GM21825 (cell line): ENCODE data around the gene NUMB.
"Not testable (repeated sequence)": the region's sequence is repeated elsewhere in the genome, so short reads cannot be mapped to it uniquely, and the experiment has no call there.

Source experiments
- ATAC-seq: cut with Tn5 transposase; IDR thresholded peaks from one replicate; pipeline ENCODE4 v1.9.1; 2021; ENCODE audit warnings: mild to moderate bottlenecking, moderate library complexity; ENCODE audit not compliant: unreplicated experiment

NUMB gene

DNA sequence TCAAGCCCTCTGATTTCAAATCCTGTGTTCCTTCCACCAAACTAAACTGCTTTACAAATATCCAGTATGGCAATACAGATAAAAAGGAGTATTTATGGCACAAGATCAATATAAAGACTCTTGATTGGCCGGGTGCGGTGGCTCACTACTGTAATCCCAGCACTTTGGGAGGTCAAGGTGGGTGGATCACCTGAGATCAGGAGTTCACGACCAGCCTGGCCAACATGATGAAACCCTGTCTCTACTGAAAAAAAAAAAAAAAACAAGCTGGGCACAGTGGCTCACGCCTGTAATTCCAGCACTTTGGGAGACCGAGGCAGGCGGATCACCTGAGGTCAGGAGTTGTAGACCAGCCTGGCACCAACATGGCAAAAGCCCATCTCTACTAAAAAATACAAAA, 35.3 kb downstream of the NUMB start:
- not testable (repeated sequence) for ATAC-seq

DNA sequence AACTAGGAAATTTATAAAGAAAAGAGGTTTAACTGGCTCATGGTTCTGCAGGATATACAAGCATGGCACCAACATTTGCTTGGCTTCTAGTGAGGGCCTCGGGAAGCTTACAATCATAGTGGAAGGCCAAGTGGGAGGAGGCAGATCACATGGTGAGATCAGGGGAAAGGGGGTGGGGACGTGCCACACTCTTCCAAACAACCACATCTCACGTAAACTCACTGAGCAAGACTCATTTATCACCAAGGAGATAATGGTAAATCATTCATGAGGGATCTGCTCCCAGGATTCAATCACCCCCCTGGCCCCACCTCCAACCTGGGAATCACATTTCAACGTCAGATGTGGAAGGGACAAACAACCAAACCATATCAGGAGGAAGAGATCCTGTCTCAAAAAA, 35.8 kb downstream of the NUMB start:
- ATAC-seq: no peak

DNA sequence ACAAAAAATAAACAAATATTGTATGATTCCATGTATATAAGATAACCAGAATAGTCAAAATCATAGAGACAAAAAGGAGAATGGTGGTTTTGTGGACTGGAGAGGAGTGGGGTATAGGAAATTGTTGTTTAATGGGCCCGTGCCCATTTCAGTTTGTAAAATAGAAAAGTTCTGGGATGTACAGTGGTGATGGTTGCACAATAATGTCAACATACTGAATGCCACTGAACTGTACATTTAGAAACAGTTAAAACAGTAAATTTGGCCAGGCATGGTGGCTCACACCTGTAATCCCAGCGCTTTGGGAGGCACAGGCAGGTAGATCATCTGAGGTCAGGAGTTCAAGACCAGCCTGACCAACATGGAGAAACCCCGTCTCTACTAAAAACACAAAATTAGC, 40.1 kb downstream of the NUMB start:
- no peak for ATAC-seq

DNA sequence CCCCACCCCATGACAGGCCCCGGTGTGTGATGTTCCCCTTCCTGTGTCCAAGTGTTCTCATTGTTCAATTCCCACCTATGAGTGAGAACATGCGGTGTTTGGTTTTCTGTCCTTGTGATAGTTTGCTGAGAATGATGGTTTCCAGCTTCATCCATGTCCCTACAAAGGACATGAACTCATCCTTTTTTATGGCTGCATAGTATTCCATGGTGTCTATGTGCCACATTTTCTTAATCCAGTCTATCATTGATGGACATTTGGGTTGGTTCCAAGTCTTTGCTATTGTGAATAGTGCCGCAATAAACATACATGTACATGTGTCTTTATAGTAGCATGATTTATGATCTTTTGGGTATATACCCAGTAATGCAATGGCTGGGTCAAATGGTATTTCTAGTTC, 52.1 kb downstream of the NUMB start:
- not testable (repeated sequence) for ATAC-seq

DNA sequence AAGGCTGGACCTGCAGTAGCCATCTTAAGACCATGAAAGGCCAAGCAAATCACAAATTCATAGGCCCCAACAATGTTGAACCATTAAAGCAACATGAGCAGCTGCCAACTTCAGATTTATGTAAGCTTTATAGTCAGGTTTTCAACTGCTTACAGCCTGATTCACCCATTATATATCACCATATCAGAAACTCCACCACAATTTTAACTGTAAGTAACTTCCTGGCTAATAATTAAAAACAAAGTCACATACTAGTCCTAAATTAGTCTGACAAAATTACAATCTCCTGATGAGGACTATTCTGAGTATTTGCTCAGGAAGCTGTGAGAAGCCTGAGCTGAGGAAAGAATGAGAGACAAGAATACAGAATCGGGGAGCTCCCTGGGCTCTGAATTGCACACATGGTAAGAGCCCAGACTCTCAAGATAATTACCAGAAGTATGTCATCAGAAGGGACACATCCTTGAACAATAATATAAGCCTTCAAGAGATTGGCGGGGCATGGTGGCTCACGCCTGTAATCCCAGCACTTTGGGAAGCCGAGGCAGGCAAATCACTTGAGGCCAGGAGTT, 55.1 kb downstream of the NUMB start:
- no peak for ATAC-seq

DNA sequence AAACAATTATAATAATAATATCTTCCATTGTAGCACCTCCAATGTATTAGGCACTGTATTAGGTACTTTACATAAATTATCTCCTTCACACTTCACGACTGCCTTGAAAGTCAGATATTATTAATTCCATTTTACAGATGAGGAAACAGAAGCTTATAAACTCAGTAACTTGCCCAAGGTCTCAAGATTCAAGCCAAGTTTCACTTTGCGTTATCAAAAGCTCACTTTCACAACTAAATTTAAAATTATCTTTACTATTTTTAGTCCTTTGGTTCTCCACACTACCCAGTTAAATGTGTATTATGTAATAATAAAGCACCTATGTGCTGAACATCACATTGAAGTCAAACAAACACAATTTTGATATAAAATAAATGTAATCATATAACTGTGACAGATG, 55.8 kb downstream of the NUMB start:
- ATAC-seq: no peak

DNA sequence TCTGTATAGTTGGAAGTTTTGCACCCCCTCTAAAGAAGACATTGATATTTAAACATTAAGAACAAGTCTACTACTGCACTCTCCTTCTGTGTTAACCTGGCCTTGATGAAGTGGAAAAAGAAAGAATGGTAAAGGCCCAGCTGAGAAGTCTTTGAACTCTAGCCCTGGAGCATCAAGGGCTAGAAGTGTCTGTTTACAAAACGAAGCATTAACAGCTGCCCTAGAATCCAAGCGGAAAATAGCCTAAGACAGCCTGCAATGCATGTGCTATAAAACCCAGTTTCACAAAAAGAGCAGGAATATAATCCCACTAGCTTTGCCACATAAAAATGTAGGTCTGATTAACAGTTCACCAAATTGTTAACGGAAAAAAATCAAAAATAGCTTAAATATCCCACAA, 60.5 kb downstream of the NUMB start:
- no peak for ATAC-seq

DNA sequence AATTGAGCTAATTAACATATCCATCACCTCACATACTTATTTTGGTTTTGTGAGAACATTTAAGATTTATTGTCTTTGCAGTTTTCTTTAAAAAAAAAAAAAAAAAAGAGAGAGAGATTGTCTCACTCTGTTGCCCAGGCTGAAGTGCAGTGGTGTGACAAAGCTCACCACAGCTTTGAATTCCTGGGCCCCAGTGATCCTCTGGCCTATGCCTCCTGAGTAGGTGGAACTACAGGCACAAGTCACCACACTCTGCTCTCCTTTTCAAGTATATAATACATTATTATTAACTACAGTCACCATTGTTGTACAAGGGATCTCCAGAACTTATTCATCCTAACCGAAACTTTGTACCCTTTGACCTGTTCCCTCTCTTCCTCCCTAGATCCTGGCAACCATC, 64.0 kb downstream of the NUMB start:
- no peak for ATAC-seq

DNA sequence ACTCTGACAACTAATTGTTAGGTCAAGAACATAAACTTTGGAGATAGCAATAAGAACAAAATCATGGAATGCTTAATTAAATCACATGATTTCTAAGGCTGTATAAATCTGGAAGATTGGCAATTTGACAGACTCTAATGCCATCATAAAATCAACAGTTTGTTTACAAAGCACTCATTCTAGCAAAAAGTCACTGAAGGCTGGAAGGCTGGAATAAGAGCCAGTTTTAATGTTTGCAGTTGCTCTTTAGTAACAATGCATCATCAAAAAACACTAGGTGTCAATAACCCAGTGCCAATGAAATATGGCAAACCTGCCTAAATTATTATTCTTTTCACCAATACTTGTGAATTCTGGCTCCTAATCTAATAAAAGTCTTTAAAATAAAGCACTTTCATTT, 65.0 kb downstream of the NUMB start:
- ATAC-seq: no peak

DNA sequence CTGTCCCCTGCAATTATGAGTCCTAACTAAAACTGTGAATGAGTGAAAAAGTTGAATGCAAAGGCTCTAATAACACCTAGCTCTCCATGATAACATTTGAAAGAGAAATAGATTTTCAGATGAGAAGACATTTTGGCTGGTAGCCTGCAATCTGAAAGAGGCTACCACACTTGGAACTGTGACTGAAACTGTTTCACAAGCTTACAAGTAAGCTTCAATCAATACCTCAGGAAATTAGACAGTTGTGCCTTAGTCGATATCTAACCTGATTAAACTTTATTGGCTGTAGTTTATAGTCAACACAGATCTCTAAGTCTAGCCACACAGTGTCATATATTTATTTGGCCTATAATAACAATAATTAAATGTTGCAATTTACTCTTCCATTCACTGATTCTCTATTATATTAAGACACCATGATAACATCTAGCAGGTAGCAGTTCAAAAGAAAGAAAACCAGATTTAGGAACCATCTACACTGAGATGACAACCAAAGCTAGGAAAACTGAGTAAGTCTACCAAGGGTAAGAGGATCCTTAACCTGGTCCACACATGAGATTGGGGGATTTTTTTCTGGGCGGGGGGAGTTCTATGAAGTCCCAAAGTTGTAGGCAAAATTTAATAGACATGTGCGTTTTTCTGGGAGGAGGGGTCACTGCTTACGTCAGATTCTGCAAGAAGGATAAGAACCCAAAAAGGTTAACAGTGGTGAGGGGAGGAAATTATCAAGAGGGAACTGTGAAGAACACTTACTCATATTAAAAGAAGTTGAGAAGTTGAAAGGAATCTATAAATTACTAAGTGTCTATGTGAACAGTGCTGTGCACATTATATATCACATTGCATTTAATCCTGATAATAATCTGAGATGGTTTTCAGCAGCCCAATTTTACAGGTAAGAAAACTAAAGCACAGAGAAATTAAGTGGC, 65.8 kb downstream of the NUMB start:
- ATAC-seq: no peak

DNA sequence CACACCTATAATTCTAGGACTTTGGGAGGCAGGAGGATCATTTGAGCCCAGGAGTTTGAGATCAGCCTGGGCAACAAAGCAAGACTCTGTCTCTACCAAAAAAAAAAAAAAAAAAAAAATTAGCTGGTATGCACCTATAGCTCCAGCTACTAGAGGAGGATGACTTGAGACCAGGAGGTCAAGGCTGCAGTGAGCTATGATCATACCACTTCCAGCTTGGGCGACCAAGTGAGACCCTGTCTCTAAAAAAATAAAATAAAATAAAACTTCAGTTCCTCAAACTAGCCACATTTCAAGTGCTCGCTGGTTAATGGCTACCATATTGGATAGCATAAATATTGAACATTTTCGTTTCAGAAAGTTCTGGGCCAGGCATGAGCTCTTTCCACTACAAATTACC, 70.5 kb downstream of the NUMB start:
- ATAC-seq: not testable (repeated sequence)

DNA sequence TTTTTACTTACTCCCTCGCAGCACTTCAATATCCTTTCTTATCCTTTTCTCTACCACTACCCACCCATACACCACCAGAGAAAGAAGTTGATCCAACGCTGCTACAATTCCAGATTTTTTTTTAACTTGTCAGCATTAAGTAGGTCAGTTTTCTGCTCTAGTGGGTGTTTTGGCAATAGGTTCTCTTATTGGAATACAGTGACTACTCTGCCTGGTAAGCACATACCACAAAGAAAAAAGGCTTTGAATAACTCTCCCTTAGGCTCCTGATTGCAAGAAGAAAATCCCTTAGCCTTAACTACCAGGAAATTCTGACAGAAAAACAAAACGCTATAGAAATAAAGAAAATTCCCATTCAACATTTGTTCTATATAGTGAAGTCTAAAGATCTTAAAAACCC, 72.0 kb downstream of the NUMB start:
- ATAC-seq: no peak

DNA sequence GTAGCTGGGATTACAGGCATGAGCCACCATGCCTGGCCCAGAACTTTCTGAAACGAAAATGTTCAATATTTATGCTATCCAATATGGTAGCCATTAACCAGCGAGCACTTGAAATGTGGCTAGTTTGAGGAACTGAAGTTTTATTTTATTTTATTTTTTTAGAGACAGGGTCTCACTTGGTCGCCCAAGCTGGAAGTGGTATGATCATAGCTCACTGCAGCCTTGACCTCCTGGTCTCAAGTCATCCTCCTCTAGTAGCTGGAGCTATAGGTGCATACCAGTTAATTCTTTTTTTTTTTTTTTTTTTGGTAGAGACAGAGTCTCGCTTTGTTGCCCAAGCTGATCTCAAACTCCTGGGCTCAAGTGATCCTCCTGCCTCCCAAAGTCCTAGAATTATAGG, 73.3 kb downstream of the NUMB start:
- ATAC-seq: not testable (repeated sequence)

DNA sequence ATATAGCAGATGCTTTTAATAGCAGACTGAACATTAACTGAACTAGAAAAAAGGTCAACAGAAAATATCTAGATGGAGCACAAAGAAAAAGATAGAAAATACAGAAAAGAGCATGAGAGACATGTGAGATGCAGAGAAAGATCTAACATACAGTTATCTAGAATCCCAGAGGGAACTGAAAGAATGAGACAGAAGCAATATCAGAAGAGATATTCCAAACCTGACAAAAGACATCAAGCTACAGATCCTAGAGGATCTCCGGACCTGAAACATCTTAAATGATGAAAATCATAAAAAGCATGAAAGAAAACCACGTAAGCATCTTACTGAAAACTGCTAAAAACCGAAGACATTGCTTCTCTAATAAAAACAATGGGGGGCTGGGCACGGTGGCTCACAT, 75.0 kb downstream of the NUMB start:
- ATAC-seq: no peak

DNA sequence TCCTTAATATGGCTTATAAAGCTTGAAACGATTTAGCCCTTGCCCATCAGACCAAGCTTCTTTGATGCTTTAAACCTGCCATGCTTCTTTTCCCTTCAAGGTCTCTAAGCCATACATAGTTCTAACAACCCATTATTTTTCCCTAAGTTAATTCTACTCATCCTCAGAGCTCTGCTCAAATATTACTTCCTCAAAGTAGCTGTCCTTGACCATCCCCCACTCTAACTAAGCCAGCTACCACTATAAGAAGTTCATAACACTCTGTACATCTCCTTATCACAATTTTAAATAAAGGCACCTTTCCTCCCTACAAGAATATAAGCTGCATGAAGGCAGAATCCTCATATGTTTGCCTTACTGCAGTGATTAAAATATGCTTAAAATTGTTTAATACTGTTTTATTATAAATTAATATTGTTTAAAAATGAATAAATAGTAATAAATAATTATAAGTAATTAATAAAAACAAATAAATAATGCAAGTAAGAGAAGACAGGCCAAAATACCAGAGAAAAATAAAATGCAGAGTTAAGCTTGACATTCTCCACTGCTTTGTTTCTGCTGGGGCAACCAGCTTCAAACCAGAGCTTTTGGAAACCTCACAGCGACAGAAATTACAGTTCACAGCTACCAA, 76.8 kb downstream of the NUMB start:
- ATAC-seq: no peak

DNA sequence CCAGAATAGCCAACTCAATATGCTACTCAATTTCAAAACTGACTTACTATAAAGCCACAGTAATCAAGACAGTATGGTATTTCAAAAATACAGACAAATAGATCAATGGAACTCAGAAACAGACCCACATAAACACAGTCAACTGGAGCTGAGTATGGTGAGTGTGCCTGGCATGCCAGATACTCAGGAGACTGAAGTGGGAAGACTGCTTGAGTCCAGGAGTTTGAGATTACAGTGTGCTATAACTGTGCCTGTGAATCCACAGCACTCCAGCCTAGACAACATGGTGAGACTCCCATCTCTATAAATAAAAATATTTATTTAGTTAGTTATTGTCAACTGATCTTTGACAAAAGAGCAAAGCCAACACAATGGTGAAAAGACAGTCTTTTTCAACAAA, 81.8 kb downstream of the NUMB start:
- no peak for ATAC-seq

DNA sequence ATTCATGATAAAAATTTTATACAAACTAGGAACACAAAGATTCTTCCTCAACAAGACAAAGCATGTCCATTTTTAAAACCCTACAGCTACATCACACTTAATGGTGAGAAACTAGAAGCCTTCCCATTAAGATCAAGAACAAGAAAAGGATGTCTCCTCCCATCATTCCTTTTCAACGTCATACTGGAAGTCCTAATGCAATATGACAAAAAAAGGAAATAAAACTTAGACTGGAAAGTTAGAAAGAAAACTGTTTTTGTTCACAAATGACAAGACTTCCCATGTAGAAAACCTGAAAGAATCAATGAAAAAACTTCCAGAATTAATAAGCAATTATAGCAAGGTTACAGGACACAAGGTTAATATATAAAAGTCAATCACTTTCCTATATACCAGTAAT, 82.5 kb downstream of the NUMB start:
- ATAC-seq: no peak

DNA sequence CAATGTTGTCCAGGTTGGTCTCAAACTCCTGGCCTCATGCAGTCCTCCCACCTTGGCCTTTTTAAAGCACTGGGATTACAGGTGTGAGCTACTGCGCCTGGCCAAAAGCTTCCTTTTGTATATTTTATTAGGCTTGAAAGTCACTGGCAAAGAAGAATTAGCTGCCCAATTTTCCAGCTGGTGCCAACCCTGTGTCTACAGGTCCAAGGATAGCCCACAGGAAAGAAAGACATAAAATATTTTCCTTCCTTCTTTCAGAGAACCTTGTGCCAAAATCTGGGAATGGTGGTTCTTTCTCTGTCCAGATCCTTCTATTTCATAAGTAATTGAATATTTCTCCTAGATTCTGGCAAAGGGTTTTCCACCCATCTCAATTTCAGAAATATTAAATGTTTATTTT, 84.1 kb downstream of the NUMB start:
- ATAC-seq: no peak

DNA sequence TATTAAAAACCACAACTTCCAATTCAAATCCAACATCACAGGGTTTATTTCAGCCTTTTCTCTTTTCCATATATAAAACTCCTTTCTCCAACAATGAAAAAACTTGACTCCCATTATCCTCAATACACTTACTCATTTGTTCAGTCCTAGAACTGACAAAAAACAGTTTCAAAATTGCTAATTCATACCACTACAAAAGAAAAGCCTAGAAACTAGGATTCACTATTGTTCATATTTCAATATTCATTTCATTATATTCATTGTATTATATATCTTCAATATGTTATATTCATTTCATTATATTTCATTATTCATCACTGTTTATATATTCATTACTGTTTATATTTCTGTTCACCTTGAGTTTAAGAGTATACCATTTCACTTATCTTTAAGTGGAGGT, 85.8 kb downstream of the NUMB start:
- ATAC-seq: no peak

DNA sequence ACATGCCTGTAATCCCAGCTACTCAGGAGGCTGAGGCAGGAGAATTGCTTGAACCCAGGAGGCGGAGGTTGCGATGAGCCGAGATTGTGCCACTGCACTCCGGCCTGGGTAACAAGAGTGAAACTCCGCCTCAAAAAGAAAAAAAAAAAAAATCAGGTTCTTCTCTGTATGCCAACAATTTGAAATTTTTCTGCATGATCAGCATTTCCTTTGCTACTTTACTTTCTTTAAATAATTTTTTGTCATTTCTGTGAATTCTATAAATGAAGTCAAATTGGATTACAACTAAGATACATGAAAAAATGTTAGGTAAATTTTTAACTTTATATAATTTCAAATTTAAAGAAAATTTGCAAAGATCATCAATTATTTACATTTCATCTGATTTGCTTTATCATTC, 87.8 kb downstream of the NUMB start:
- ATAC-seq: no peak

DNA sequence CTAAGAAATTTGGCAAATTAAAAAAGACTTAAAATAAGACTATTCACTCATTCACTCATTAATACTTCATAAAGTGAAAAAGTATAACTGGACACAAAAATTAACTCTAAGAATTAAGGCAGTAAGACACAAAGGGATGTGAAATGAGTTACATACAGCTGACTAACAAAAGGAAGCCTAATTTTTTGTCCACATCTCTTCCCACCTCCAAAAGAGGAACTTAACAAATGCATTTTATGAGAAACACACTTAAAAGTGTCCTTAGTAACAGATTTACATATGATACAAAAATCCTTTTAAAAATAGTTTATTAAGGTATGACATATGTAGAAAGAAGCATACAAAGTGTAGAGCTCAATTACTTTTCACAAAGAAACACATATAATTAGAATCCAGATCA, 88.9 kb downstream of the NUMB start:
- no peak for ATAC-seq

DNA sequence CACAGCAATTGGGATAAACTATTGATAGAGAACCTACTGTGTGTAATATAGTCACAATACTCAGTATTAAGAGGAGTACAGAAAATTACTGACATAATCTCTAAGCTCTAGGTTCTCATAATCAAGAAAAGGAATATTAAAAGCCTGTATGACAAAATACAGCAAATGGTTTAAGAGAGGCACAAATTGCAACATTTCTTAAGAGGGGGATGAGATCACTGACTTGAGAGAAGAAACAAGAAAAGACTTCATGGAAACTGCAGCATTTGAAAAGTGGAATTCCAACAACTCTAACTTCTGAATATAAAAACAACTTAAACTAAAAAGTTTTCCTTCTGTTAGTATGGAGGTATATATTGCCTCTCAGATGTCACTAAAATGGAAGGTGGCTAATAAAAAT, 89.7 kb downstream of the NUMB start:
- no peak for ATAC-seq
